Lung (tissue), 12 donors: Measurements from ENCODE around the gene PIM3. TPM values are rescaled to one million over a fixed set of nuclear protein-coding genes. Genes with fewer than 3 reads are reported as not detected.

ENCODE experiments used
- ATAC-seq: fragments of 200-7000 bp; cut with Tn5 transposase; one replicate; pipeline ENCODE4 v1.9.1; 2020; ENCODE audit warnings: moderate number of reproducible peaks; ENCODE audit not compliant: insufficient read depth, low FRiP score
- DNase-seq, 3 donors: peaks; one replicate each; pipeline ENCODE4 v3.0.0-alpha.2; 2013 to 2017
- H3K27ac ChIP-seq, 2 donors: one replicate each; pipeline ENCODE4 v1.5.1; 2013; ENCODE audit warnings: mild to moderate bottlenecking in 2 of 2, moderate library complexity in 2 of 2, control low read depth in 1 of 2, inconsistent platforms in 1 of 2, low read depth in 1 of 2, low read length in 1 of 2
- H3K27me3 ChIP-seq, 3 donors: one replicate each; pipeline ENCODE4 v1.5.1; 2013; ENCODE audit warnings: low read length in 2 of 3; ENCODE audit not compliant: control insufficient read depth in 3 of 3, insufficient read depth in 3 of 3
- H3K36me3 ChIP-seq, 4 donors: one replicate each; pipeline ENCODE4 v1.5.1; 2013; ENCODE audit warnings: low read length in 4 of 4, mild to moderate bottlenecking in 1 of 4, moderate library complexity in 1 of 4; ENCODE audit not compliant: control insufficient read depth in 4 of 4, insufficient read depth in 4 of 4
- H3K4me1 ChIP-seq, 5 donors: one replicate each; pipeline ENCODE4 v1.5.1; 2013; ENCODE audit warnings: low read length in 5 of 5, mild to moderate bottlenecking in 2 of 5, moderate library complexity in 1 of 5; ENCODE audit not compliant: control insufficient read depth in 5 of 5, insufficient read depth in 5 of 5
- H3K4me3 ChIP-seq: one replicate; pipeline ENCODE4 v1.5.1; 2013; ENCODE audit warnings: mild to moderate bottlenecking, control low read depth, moderate library complexity
- H3K9ac ChIP-seq, 2 donors: one replicate each; pipeline ENCODE4 v1.5.1; 2013; ENCODE audit warnings: low read length in 2 of 2, control low read depth in 1 of 2; ENCODE audit not compliant: insufficient read depth in 1 of 2
- H3K9me3 ChIP-seq, 4 donors: one replicate each; pipeline ENCODE4 v1.5.1; 2013; ENCODE audit warnings: low read length in 3 of 4, mild to moderate bottlenecking in 1 of 4, moderate library complexity in 1 of 4; ENCODE audit not compliant: control insufficient read depth in 4 of 4, insufficient read depth in 3 of 4
- CTCF ChIP-seq: IDR thresholded peaks from 2 replicates; pipeline ENCODE4 v1.5.1; 2012; ENCODE audit warnings: mild to moderate bottlenecking; ENCODE audit errors: control extremely low read depth, extremely low read depth
- WGBS, 2 donors: extraction: QIAGEN DNeasy Blood & Tissue Kit; methylation state at CpG; one replicate each; pipeline ENCODE4 v1.1.7; 2013; 5-methylcytosine and 5-hydroxymethylcytosine counted together
- polyA plus RNA-seq, 2 donors: library from polyadenylated mRNA; stranded (reverse); fragments of 200-250 nt; gene quantifications; one replicate each; pipeline ENCODE4 v1.2.1, GENCODE V29; 2013
- total RNA-seq, 2 donors: library from RNA; depleted of rRNA in 1 of 2; stranded (reverse); fragments of >200 nt in 1 of 2; gene quantifications; one replicate each; pipeline ENCODE4 v1.2.1, GENCODE V29; 2014 to 2021
- donor health status: control.
- donor health status: control.
- donor health status: Bipolar disorder and iron deficiency.
- donor health status: healthy.
- donor health status: DM: yes; HTN: yes; CAD: no.

The PIM3 gene
- total and polyA plus RNA-seq, 4 donors = 99.0 to 238 (median 132) TPM

- Histone ChIP-seq H3K27ac (peak overlapping the region in 1 of 2 donors; percentile 94), H3K27me3 (no peaks in the 10 kb centered on the region), H3K4me3 (no peak overlapping the region), H3K9me3 (no peaks in the 10 kb centered on the region), H3K36me3 (no peaks in the 10 kb centered on the region), H3K4me1 (peaks cover 0 to 47% (median 36%) of the 10 kb centered on the region in 5 donors), H3K9ac (no peak overlapping the region)
- TF ChIP-seq CTCF = no peak
- no peak for ATAC-seq
- no peak for DNase-seq
- 72 to 88% methylated on average over 4 of the region's 4 CpGs for WGBS, 2 donors
These were observed 8.9 kb upstream of the PIM3 start for GRCh38 chr22:49951678-49951985.

GRCh38 chr22:49951986-49952896 is 8.3 kb upstream of the PIM3 start:
- TF ChIP-seq CTCF = no peak
- ATAC-seq (no peak), DNase-seq (peak; percentile 43 to 57 (median 55))
- no peaks in the 10 kb centered on the region for H3K9me3 ChIP-seq
- no peaks in the 10 kb centered on the region for H3K27me3 ChIP-seq
- no peaks in the 10 kb centered on the region for H3K36me3 ChIP-seq
- WGBS, 2 donors = 63 to 82% methylated on average over 24 of the region's 24 CpGs
- H3K27ac ChIP-seq = peak overlapping the region in 1 of 2 donors; percentile 94
- no peak overlapping the region for H3K9ac ChIP-seq
- H3K4me1 ChIP-seq = peaks cover 0 to 43% (median 32%) of the 10 kb centered on the region in 5 donors
- H3K4me3 ChIP-seq = no peak overlapping the region

- Histone ChIP-seq H3K9ac (no peak overlapping the region), H3K9me3 (no peaks in the 10 kb centered on the region), H3K27ac (peak overlapping the region in 1 of 2 donors; percentile 94), H3K27me3 (no peaks in the 10 kb centered on the region), H3K36me3 (no peaks in the 10 kb centered on the region), H3K4me1 (peaks cover 0 to 38% (median 32%) of the 10 kb centered on the region in 5 donors), H3K4me3 (no peak overlapping the region)
- WGBS, 2 donors = 58 to 71% methylated on average over 20 of the region's 20 CpGs
- DNase-seq (peak in 1 of 3 donors; percentile 50), ATAC-seq (no peak)
- no peak for TF ChIP-seq CTCF
These were observed 7.4 kb upstream of the PIM3 start for GRCh38 chr22:49953027-49953679.
